AG10803 (cell line): ENCODE data around the gene GFAP.

Source experiments
- DNase-seq: peaks from one replicate; pipeline ENCODE4 v3.0.0; 2010; ENCODE audit warnings: low read depth
- H3K4me3 ChIP-seq: 2 replicates; pipeline ENCODE4 v1.5.1; 2011; ENCODE audit warnings: mild to moderate bottlenecking, low read length, control low read depth
- CTCF ChIP-seq: conservative IDR thresholded peaks from 2 replicates; pipeline ENCODE4 v1.5.1; 2011; ENCODE audit warnings: mild to moderate bottlenecking, low read length, control low read depth, inconsistent platforms

Gene GFAP

DNA sequence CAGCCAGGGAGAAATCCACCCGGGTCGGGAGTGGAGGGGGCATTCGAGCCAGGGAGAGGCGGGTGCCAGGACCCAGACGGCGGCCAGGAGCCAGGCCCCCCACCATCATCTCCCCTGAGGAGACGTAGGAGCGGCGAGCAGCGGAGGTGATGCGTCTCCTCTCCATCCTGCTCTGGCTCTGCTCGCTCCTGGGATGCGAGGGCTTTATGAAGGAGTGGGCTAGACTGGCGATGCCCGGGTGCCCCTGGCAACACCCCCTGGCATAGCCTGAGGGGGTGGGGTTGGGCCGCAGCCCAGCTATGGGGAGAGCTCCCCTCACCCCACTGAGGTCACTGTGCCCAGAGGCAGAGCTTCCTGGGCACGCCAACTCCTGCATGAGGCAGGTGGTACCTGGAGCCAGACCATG, at the start of gene GFAP:
TSS of gene GFAP (minus strand) at position 180 of the 406 bp plus-strand sequence. CDS start at position 166, 14 bp downstream.
- no peak for DNase-seq
- H3K4me3 ChIP-seq: no peak within 1 kb of the TSS
- TF ChIP-seq CTCF: no peak

- TF ChIP-seq CTCF: no peak
- no peak for DNase-seq
- H3K4me3 ChIP-seq: no peak overlapping the region
Measured at GRCh38 chr17:44961921-44962350, 46.6 kb upstream of the GFAP start.

GRCh38 chr17:44960691-44961090, 45.4 kb upstream of the GFAP start:
- TF ChIP-seq CTCF: no peak
- H3K4me3 ChIP-seq: no peak overlapping the region
- no peak for DNase-seq

DNA sequence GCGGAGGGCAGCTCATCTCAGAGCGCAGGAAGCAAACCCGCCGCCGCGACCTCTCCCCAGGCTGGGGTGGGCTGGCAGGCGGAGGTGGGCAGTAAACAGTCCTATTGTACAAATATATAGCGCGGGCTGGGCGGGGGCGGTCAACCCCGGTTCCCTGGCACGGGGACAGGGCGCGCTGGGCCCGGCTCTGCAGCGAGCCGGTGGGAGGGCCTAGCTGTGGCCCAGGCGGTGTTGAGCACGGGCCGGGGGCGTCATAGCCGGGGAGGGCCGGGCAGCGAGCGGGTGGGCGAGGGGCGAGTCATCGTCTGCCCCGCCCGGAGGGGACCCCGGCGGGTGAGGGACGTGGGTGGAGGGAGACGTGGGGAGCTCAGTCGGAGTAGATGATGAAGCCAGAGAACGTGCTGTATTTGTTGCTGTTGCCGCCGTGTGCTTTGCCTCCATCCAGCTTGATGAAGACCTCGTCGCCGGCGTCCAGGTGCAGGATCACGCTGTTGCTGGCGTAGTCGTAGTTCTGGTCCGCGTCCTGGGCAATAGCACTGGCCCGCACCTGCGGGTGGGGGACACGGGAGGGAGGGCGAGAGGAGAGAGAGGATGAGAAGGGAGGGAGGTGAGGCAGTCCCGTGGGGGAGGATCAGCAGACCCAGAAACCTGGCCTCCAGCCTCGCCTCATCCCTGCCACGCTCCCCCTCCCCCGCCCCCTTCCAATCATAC, 44.7 kb upstream of the GFAP start:
- no peak for TF ChIP-seq CTCF
- no peak overlapping the region for H3K4me3 ChIP-seq
- DNase-seq: no peak

DNA sequence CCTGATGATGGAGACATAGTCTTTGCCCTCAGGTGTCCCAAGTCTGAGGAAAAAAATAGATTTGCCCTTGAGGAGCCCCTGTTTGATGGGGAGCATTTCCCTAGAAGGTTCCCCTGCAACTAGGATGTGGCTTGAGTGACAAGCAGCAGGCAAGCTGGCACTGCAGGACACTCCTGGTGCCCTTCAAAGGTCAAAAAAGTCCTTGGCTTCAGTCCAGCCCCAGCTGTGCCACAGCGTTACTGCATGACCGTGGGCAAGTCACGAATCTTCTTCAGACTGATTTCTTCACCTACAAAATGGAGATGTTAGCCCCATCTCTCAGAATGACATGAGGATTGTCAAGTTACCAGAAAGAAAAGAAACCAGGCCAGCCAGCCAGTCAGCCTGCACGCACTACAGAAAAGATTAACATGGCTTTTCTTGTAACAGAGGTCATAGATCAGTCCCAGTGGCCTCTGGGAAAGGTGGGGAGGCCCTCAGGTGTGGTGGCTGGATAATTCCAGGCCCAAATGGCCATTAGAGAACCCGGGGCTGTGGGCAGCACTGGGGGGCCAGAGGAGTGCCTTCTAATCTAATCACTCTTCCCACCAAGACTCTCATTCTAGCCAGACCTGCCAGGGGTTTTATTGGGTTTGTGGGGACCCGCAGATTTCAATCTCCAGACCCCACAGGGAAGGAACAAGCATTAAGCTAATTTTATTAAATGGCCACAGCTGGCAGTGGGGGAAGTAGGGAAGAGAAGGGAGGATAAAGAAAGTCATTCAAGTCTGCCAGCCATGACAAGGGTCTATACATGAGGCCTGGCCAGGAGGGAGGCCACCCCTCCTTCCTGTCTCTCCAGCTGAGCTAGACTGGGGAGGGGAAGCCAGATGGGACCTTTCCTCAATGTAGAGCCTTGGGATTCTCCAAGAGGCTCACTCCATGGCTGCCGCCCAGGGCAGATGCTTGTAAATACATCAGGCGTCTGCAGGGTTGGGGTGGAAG, 42.0 kb upstream of the GFAP start:
- DNase-seq: no peak
- TF ChIP-seq CTCF: no peak
- no peak overlapping the region for H3K4me3 ChIP-seq

DNA sequence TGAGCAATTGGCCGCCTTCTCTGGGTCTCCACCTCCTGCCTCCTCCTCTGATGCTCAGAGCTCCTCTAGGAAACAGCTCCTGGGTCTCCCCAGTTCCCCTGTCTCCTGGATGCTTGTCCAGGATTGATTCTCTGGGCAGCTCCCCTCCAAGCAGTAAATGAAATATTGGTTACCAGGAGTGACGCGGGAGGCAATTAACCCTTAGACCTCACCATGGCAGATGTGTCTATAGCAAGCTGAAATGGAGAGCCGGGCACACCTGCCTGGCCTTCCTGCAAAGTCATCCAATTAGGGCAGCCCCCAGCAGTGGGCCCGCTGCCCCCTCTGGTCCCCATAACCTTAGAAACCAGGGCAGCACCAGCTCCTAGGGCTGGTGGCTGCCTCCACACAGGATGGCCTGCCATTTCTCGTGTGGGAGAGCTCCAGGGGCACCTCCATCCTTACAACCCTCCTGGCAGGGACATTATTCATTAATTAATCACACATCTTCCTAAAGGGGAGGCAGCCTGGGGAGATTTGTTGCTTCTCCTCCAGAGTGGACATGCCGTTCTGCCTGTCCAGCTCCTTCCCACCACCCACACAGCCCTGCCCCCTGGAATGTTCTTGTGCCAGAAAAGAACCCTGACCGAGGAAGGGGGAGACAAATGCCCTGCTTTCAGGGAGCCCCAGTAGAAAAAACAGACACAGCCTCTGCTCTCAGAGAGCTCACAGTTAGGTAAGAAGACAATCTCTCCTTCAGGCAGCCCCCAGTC, 40.5 kb upstream of the GFAP start:
- H3K4me3 ChIP-seq: no peak overlapping the region
- TF ChIP-seq CTCF: no peak
- DNase-seq: no peak
